Suprapubic skin (tissue), 4 donors: ENCODE measurements around the gene OR2AE1. TPM values are rescaled to one million over a fixed set of nuclear protein-coding genes. Genes with fewer than 3 reads are reported as not detected.

Experiments used
- DNase-seq, 2 donors: peaks; one replicate each; pipeline ENCODE4 v3.0.0-alpha.2; 2019; ENCODE audit warnings: low spot score in 2 of 2
- H3K27ac ChIP-seq: fragments of 200-600 bp; sonication (generic); one replicate; pipeline ENCODE4 v1.5.1; 2019
- H3K27me3 ChIP-seq: fragments of 200-600 bp; sonication (generic); one replicate; pipeline ENCODE4 v1.5.1; 2019
- H3K36me3 ChIP-seq: fragments of 200-600 bp; sonication (generic); one replicate; pipeline ENCODE4 v1.5.1; 2019
- H3K4me1 ChIP-seq: fragments of 200-600 bp; sonication (generic); one replicate; pipeline ENCODE4 v1.5.1; 2019
- H3K4me3 ChIP-seq: fragments of 200-600 bp; sonication (generic); one replicate; pipeline ENCODE4 v1.5.1; 2019; ENCODE audit warnings: mild to moderate bottlenecking
- H3K9me3 ChIP-seq: fragments of 200-600 bp; sonication (generic); one replicate; pipeline ENCODE4 v1.5.1; 2019
- EP300 ChIP-seq: sonication (generic); formaldehyde crosslinking; IDR thresholded peaks from one replicate; pipeline ENCODE4 v1.6.1; 2017; ENCODE audit warnings: antibody characterized with exemption
- POLR2A ChIP-seq, 2 donors: fragments of 450-650 bp; IDR thresholded peaks; one replicate each; pipeline ENCODE4 v1.6.1; 2017; ENCODE audit warnings: antibody characterized with exemption in 2 of 2, mild to moderate bottlenecking in 2 of 2, moderate library complexity in 2 of 2
- POLR2AphosphoS5 ChIP-seq, 3 donors: sonication (generic); formaldehyde crosslinking; IDR thresholded peaks; one replicate each; pipeline ENCODE4 v1.6.1; 2017; ENCODE audit warnings: antibody characterized with exemption in 3 of 3
- WGBS: methylation state at CpG from one replicate; pipeline ENCODE4 v1.1.5; 2018; 5-methylcytosine and 5-hydroxymethylcytosine counted together
- total RNA-seq, 4 donors: library from RNA; depleted of rRNA; stranded (reverse); fragments of >200 nt; gene quantifications; one replicate each; pipeline ENCODE4 v1.1.0, GENCODE V29; 2016
- TF ChIP-seq, protein P1 (sequence below), 2 donors: fragments of 200-600 bp in 1 of 2; fragments of 450-650 bp in 1 of 2; sonication (generic) in 1 of 2; IDR thresholded peaks; one replicate each; pipeline ENCODE4 v1.5.1; 2016 to 2019; ENCODE audit warnings: antibody characterized with exemption in 2 of 2, mild to moderate bottlenecking in 1 of 2, moderate library complexity in 1 of 2

The OR2AE1 gene
- total RNA-seq, 4 donors from 2014 or later = 1.5 TPM; not detected in 3

- no peaks in the 10 kb centered on the region for H3K9me3 ChIP-seq
- H3K27ac ChIP-seq = no peak overlapping the region
- H3K36me3 ChIP-seq = no peaks in the 10 kb centered on the region
- 69% methylated on average over 8 of the region's 8 CpGs for WGBS
- H3K4me3 ChIP-seq = no peak overlapping the region
- TF ChIP-seq EP300 (no peak), POLR2AphosphoS5 (IDR thresholded peaks at IDR 0.05) (no peak), POLR2A (IDR thresholded peaks at IDR 0.05) (no peak)
- TF ChIP-seq, protein P1, sequence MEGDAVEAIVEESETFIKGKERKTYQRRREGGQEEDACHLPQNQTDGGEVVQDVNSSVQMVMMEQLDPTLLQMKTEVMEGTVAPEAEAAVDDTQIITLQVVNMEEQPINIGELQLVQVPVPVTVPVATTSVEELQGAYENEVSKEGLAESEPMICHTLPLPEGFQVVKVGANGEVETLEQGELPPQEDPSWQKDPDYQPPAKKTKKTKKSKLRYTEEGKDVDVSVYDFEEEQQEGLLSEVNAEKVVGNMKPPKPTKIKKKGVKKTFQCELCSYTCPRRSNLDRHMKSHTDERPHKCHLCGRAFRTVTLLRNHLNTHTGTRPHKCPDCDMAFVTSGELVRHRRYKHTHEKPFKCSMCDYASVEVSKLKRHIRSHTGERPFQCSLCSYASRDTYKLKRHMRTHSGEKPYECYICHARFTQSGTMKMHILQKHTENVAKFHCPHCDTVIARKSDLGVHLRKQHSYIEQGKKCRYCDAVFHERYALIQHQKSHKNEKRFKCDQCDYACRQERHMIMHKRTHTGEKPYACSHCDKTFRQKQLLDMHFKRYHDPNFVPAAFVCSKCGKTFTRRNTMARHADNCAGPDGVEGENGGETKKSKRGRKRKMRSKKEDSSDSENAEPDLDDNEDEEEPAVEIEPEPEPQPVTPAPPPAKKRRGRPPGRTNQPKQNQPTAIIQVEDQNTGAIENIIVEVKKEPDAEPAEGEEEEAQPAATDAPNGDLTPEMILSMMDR (IDR thresholded peaks at IDR 0.05) = no peak
- peaks cover 2% of the 10 kb centered on the region for H3K4me1 ChIP-seq
- no peak for DNase-seq
- no peaks in the 10 kb centered on the region for H3K27me3 ChIP-seq
These were observed 43.5 kb downstream of the OR2AE1 start for GRCh38 chr7:99833289-99833877.

- Histone ChIP-seq H3K4me3 (no peak overlapping the region), H3K36me3 (no peaks in the 10 kb centered on the region), H3K27ac (no peak overlapping the region), H3K9me3 (no peaks in the 10 kb centered on the region), H3K4me1 (no peaks in the 10 kb centered on the region), H3K27me3 (no peaks in the 10 kb centered on the region)
- DNase-seq = no peak
- no peak for TF ChIP-seq EP300
- TF ChIP-seq, protein P1 (IDR thresholded peaks at IDR 0.05) = no peak
- TF ChIP-seq POLR2AphosphoS5 (IDR thresholded peaks at IDR 0.05) = no peak
- no peak for TF ChIP-seq POLR2A (IDR thresholded peaks at IDR 0.05)
These were observed 45.2 kb downstream of the OR2AE1 start for GRCh38 chr7:99831595-99831994.

- no peaks in the 10 kb centered on the region for H3K36me3 ChIP-seq
- H3K9me3 ChIP-seq = no peaks in the 10 kb centered on the region
- no peak overlapping the region for H3K27ac ChIP-seq
- TF ChIP-seq POLR2AphosphoS5 (IDR thresholded peaks at IDR 0.05) (no peak), EP300 (no peak)
- WGBS = 78% methylated on average over 1 of the region's 1 CpG
- no peak overlapping the region for H3K4me3 ChIP-seq
- H3K27me3 ChIP-seq = no peaks in the 10 kb centered on the region
- no peaks in the 10 kb centered on the region for H3K4me1 ChIP-seq
- no peak for DNase-seq
These were observed 47.2 kb downstream of the OR2AE1 start for GRCh38 chr7:99829524-99830160.

DNA sequence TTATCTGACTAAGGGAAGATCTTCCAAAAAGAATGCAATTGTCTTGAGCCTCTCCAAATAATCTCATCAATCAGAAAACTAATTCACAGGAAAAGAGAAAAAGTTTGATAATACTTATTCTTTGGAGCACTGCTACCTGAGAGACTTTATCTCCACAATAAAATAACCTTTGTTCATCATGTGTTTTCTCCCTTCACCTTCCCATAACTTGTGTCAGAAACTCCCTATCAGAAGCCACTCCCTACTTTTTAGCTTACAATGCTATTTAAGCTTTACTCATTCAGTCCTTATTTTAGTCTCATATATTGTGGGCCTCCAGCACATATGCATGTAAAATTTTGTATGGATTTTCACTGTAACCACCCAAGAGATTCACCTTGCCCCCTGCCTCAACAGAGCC, 48.0 kb downstream of the OR2AE1 start:
- no peak overlapping the region for H3K27ac ChIP-seq
- H3K36me3 ChIP-seq = no peaks in the 10 kb centered on the region
- no peak for TF ChIP-seq EP300
- TF ChIP-seq POLR2AphosphoS5 (IDR thresholded peaks at IDR 0.05) = no peak
- TF ChIP-seq, protein P1 (IDR thresholded peaks at IDR 0.05) = no peak
- TF ChIP-seq POLR2A (IDR thresholded peaks at IDR 0.05) = no peak
- H3K9me3 ChIP-seq = no peaks in the 10 kb centered on the region
- no peaks in the 10 kb centered on the region for H3K4me1 ChIP-seq
- DNase-seq = no peak
- no peaks in the 10 kb centered on the region for H3K27me3 ChIP-seq
- H3K4me3 ChIP-seq = no peak overlapping the region

DNA sequence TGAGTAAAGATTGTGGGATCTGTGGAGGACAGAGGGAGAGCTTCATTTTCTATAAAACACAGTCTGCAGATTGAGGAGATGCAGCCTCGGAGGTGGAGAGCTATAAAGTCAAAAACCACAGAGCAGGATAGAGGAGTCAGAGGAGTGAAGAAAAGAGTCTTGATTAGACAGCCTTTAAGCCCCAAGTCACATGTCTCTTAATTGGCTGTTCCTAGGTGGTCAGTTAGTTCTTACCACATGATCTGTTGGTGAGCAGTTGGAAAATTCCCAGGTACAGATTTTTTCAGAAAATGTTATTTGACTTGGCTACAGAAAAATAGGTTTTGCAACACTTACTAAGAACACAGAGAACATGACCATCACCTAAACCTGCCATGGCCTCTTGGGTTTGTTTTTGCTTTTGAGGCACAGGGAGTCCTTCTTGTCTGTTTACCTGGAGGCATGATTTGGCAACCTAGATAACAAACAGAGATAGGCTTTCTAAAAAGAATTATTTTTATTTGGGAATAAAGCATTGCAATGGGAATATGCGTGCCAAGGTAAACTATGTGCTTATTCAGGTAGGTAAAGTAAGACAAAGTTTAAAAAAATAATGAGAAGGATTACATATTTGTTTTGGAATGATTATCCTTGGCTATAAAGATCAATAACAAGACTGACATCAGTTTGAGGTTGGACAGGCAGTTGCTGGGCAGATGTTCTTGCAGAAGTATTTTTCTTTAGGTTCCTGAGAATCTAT, 49.6 kb downstream of the OR2AE1 start:
- no peak for DNase-seq
- Histone ChIP-seq H3K27me3 (no peaks in the 10 kb centered on the region), H3K4me1 (no peaks in the 10 kb centered on the region), H3K36me3 (no peaks in the 10 kb centered on the region), H3K27ac (no peak overlapping the region), H3K4me3 (no peak overlapping the region), H3K9me3 (no peaks in the 10 kb centered on the region)
- TF ChIP-seq POLR2AphosphoS5 (IDR thresholded peaks at IDR 0.05) = no peak
- no peak for TF ChIP-seq POLR2A (IDR thresholded peaks at IDR 0.05)
- TF ChIP-seq, protein P1 (IDR thresholded peaks at IDR 0.05) = no peak
- no peak for TF ChIP-seq EP300
- WGBS = 71% methylated on average over 2 of the region's 2 CpGs

Other genes starting within 250 kb of the OR2AE1 start
- 100 to 1,000 TPM in 1 of 4 donors, 10 to 100 TPM in 3; 50.0 to 448 (median 92.1) TPM for gene CYP3A5, start 197.0 kb downstream of the OR2AE1 start, total RNA-seq
- under 1 TPM in 1 of 4 donors, not detected in 3; 0.49 TPM for gene CYP3A7, start 141.8 kb downstream of the OR2AE1 start, total RNA-seq
- 1 to 10 TPM; 2.3 to 7.8 (median 4.4) TPM for gene CYP3A4, start 92.8 kb downstream of the OR2AE1 start, total RNA-seq
- not detected for gene CYP3A43, start 49.0 kb downstream of the OR2AE1 start, total RNA-seq
- gene TRIM4, start 42.5 kb upstream of the OR2AE1 start, total RNA-seq = 10 to 100 TPM; 40.2 to 56.7 (median 50.8) TPM
- 1 to 10 TPM; 1.9 to 2.9 (median 2.5) TPM for gene GJC3, start 52.6 kb upstream of the OR2AE1 start, total RNA-seq
- gene AZGP1, start 99.0 kb upstream of the OR2AE1 start, total RNA-seq = 1,000 to 10,000 TPM in 1 of 4 donors, 100 to 1,000 TPM in 3; 529 to 1,010 (median 610) TPM
- 100 to 1,000 TPM in 1 of 4 donors, 10 to 100 TPM in 3; 50.5 to 106 (median 66.4) TPM for gene ZKSCAN1, start 138.6 kb upstream of the OR2AE1 start, total RNA-seq
- gene ZSCAN21, start 172.7 kb upstream of the OR2AE1 start, total RNA-seq = 10 to 100 TPM in 3 of 4 donors, 1 to 10 TPM in 1; 8.9 to 18.5 (median 10.2) TPM
- gene ZNF3, start 204.7 kb upstream of the OR2AE1 start, total RNA-seq = 10 to 100 TPM; 13.2 to 30.3 (median 24.4) TPM
- gene COPS6, start 211.9 kb upstream of the OR2AE1 start, total RNA-seq = 10 to 100 TPM; 35.8 to 60.7 (median 47.7) TPM
- 10 to 100 TPM; 43.8 to 97.0 (median 51.8) TPM for gene MCM7, start 224.4 kb upstream of the OR2AE1 start, total RNA-seq
- 10 to 100 TPM; 16.7 to 33.2 (median 31.8) TPM for gene AP4M1, start 224.6 kb upstream of the OR2AE1 start, total RNA-seq
- gene TAF6, start 242.3 kb upstream of the OR2AE1 start, total RNA-seq = 10 to 100 TPM; 31.7 to 59.3 (median 48.9) TPM
- gene CNPY4, start 242.6 kb upstream of the OR2AE1 start, total RNA-seq = 1 to 10 TPM; 4.5 to 7.1 (median 5.4) TPM
- 1 to 10 TPM; 2.6 to 6.2 (median 3.6) TPM for gene MBLAC1, start 249.9 kb upstream of the OR2AE1 start, total RNA-seq